Measurements from ENCODE around the gene AFAP1. TPM values are rescaled to one million over a fixed set of nuclear protein-coding genes. Genes with fewer than 3 reads are reported as not detected.

AFAP1 gene
- total and polyA plus RNA-seq, 2 of the 4 experiments (the other 2 are of a cell fraction), result 48.2 to 80.9 TPM

DNA sequence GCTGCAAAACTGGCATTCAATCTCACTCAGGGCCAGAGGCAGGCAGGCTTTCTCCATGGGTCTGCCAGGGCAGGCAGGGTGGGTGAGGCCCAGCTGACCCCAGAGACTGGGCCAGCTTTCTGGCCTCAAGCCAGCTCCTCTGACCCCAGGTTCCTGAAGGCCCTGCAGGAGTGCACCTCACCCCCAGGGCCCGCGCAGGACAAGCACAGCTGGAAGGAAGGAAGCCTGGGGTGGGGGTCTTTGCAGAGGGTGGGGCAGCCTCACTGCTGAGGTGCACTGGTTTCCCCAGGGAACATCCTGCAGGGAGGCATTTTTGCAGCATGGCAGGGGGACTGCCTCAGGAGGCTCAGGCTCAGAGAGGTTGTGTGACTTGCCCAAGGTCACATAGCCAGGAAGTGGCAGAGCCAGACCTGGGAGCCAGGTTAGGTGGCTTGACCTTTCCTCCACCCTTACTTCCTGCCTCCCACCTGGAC lies 31.5 kb upstream of the AFAP1 start:
- CTCF ChIA-PET, result no interaction called here
- no peak for ATAC-seq (ENCODE audit: low read depth)

More for the DNA sequence above, 31.5 kb upstream of the AFAP1 start:
- H3K4ac ChIP-seq (ENCODE audit: low read depth, low read length), result peak overlapping the region; percentile 80
- 0 out of 2 replicates have a peak overlapping the region, but pooled peaks have one; percentile 1 for H2BK20ac ChIP-seq (ENCODE audit: low read depth, low read length)
- no TSS peak for BruUV-seq (replicated peaks)
- H4K5ac ChIP-seq (ENCODE audit: low read depth, low read length), result peak overlapping the region; percentile 30; the same call in 1 of the 2 replicates
- in situ Hi-C loops (cut with MboI; ENCODE audit: low sequenced_read_pairs), result no loop called here
- no peak overlapping the region for H2AK9ac ChIP-seq (replicated peaks; ENCODE audit: low read depth, low read length, poor library complexity)
- no peak overlapping the region for H2BK15ac ChIP-seq (ENCODE audit: low read depth, low read length)
- no peaks in the 10 kb centered on the region for H3K36me3 ChIP-seq (ENCODE audit: control insufficient read depth, insufficient read depth, low read length)
- H2BK120ac ChIP-seq (ENCODE audit: low read depth, low read length), result peak overlapping the region; percentile 65
- H3K9me3 ChIP-seq (ENCODE audit: control insufficient read depth, insufficient read depth, low read length), result no peaks in the 10 kb centered on the region
- DNase-seq, result no peak
- no CpG with 5 or more reads among the region's 2 CpGs for WGBS, 2 experiments (ENCODE audit: extremely low coverage in 2 of 2, insufficient read length in 1 of 2)
- 0 out of 2 replicates have a peak overlapping the region, but pooled peaks have one; percentile 19 for H3K14ac ChIP-seq (replicated peaks; ENCODE audit: low read depth, low read length)
- H2BK5ac ChIP-seq (ENCODE audit: low read depth, low read length, poor library complexity, severe bottlenecking), result peak overlapping the region; percentile 91
- H3K23ac ChIP-seq (ENCODE audit: low read depth, low read length), result no peak overlapping the region
- TF ChIP-seq POLR2A (IDR thresholded peaks at IDR 0.05; ENCODE audit: low read depth, low read length), result no peak
- no peak for TF ChIP-seq CHD1 (IDR thresholded peaks at IDR 0.05; ENCODE audit: low read depth, low read length)
- no peak for TF ChIP-seq MXI1 (IDR thresholded peaks at IDR 0.05; ENCODE audit: borderline replicate concordance, low read depth, low read length)
- no peak for TF ChIP-seq MAFK (IDR thresholded peaks at IDR 0.05; ENCODE audit: low read depth, low read length)
- TF ChIP-seq, protein P1, sequence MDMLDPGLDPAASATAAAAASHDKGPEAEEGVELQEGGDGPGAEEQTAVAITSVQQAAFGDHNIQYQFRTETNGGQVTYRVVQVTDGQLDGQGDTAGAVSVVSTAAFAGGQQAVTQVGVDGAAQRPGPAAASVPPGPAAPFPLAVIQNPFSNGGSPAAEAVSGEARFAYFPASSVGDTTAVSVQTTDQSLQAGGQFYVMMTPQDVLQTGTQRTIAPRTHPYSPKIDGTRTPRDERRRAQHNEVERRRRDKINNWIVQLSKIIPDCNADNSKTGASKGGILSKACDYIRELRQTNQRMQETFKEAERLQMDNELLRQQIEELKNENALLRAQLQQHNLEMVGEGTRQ (IDR thresholded peaks at IDR 0.05; ENCODE audit: low read depth, low read length), result no peak
- TF ChIP-seq NFE2L2 (IDR thresholded peaks at IDR 0.05; ENCODE audit: low read depth, low read length), result no peak
- TF ChIP-seq, protein P2, sequence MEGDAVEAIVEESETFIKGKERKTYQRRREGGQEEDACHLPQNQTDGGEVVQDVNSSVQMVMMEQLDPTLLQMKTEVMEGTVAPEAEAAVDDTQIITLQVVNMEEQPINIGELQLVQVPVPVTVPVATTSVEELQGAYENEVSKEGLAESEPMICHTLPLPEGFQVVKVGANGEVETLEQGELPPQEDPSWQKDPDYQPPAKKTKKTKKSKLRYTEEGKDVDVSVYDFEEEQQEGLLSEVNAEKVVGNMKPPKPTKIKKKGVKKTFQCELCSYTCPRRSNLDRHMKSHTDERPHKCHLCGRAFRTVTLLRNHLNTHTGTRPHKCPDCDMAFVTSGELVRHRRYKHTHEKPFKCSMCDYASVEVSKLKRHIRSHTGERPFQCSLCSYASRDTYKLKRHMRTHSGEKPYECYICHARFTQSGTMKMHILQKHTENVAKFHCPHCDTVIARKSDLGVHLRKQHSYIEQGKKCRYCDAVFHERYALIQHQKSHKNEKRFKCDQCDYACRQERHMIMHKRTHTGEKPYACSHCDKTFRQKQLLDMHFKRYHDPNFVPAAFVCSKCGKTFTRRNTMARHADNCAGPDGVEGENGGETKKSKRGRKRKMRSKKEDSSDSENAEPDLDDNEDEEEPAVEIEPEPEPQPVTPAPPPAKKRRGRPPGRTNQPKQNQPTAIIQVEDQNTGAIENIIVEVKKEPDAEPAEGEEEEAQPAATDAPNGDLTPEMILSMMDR (conservative IDR thresholded peaks at IDR 0.05; ENCODE audit: low read depth, low read length), result no peak
- no peak for TF ChIP-seq RAD21 (IDR thresholded peaks at IDR 0.05; ENCODE audit: low read length)
- no peak for TF ChIP-seq BHLHE40 (IDR thresholded peaks at IDR 0.05; ENCODE audit: low read depth, low read length)
- TF ChIP-seq SMC3 (IDR thresholded peaks at IDR 0.05; ENCODE audit: low read depth, low read length), result no peak
- TF ChIP-seq, protein P3, sequence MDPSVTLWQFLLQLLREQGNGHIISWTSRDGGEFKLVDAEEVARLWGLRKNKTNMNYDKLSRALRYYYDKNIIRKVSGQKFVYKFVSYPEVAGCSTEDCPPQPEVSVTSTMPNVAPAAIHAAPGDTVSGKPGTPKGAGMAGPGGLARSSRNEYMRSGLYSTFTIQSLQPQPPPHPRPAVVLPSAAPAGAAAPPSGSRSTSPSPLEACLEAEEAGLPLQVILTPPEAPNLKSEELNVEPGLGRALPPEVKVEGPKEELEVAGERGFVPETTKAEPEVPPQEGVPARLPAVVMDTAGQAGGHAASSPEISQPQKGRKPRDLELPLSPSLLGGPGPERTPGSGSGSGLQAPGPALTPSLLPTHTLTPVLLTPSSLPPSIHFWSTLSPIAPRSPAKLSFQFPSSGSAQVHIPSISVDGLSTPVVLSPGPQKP (IDR thresholded peaks at IDR 0.05; ENCODE audit: borderline replicate concordance, low read depth, low read length), result no peak
- TF ChIP-seq RFX5 (IDR thresholded peaks at IDR 0.05; ENCODE audit: low read depth, low read length), result no peak
- TF ChIP-seq FOS (IDR thresholded peaks at IDR 0.05; ENCODE audit: low read depth, low read length), result no peak
- no peak for TF ChIP-seq RCOR1 (IDR thresholded peaks at IDR 0.05; ENCODE audit: insufficient replicate concordance, low read length)
- no peak for TF ChIP-seq MAZ (IDR thresholded peaks at IDR 0.05; ENCODE audit: borderline replicate concordance, low read depth, low read length)
- H3K9me1 ChIP-seq (ENCODE audit: insufficient read depth, low read length), result peaks cover 17% of the 10 kb centered on the region
- peak overlapping the region; percentile 94; the same call in 1 of the 2 replicates for H3K27ac ChIP-seq (ENCODE audit: insufficient read depth, low read length)
- peak overlapping the region in 1 of 2 experiments; percentile 19; a peak in 2 of 4 replicates for H4K8ac ChIP-seq (ENCODE audit: low read depth in 2 of 2, low read length in 2 of 2)
- peaks cover 4% of the 10 kb centered on the region; the same call in 1 of the 2 replicates for H4K20me1 ChIP-seq (ENCODE audit: insufficient read depth, low read length)
- no peak overlapping the region for H2AFZ ChIP-seq (replicated peaks; ENCODE audit: low read length, poor library complexity)
- H3K18ac ChIP-seq (ENCODE audit: low read depth, low read length), result peak overlapping the region; percentile 27; the same call in 1 of the 2 replicates
- H3K4me2 ChIP-seq (ENCODE audit: low read depth, low read length), result no peak overlapping the region
- POLR2A ChIA-PET (ENCODE audit: unreplicated experiment), result no interaction called here
- intact Hi-C loops (cut with micrococcal nuclease), result no loop called here
- H3K9ac ChIP-seq (ENCODE audit: low read depth, low read length), result no peak overlapping the region
- peaks cover 38% of the 10 kb centered on the region for H3K4me1 ChIP-seq (ENCODE audit: control insufficient read depth, insufficient read depth, low read length)
- dilution Hi-C loops (cut with HindIII; ENCODE audit: low sequenced_read_pairs, unreplicated experiment), result no loop called here
- peaks cover 4 to 12% of the 10 kb centered on the region in 2 experiments; a peak in 1 of 4 replicates for H3K79me1 ChIP-seq (ENCODE audit: low read depth in 1 of 2, low read length in 2 of 2)
- H3K56ac ChIP-seq (ENCODE audit: extremely low read depth, insufficient read depth, low read length), result no peak overlapping the region
- H4K91ac ChIP-seq (ENCODE audit: insufficient read depth, low read depth, low read length), result peak overlapping the region; percentile 47; the same call in 1 of the 2 replicates
- H3K27me3 ChIP-seq (ENCODE audit: control insufficient read depth, insufficient read depth, low read length), result no peaks in the 10 kb centered on the region
- peak overlapping the region; percentile 86 for H2AK5ac ChIP-seq (ENCODE audit: low read depth, low read length)
- no peak overlapping the region for H3K4me3 ChIP-seq (ENCODE audit: insufficient read depth, low read depth, low read length)

Data from IMR-90 (cell line).